GM19452 (cell line): ENCODE measurements around the gene NUP42.
"Not testable (repeated sequence)": the region's sequence is repeated elsewhere in the genome, so short reads cannot be mapped to it uniquely, and the experiment has no call there.

ENCODE experiments used
- ATAC-seq: cut with Tn5 transposase; IDR thresholded peaks from one replicate; pipeline ENCODE4 v1.9.1; 2021; ENCODE audit not compliant: unreplicated experiment

Gene NUP42

GRCh38 chr7:23181684-23182553, at the start of gene NUP42:
Gene NUP42 (plus strand): TSS chr7:23182048. CDS start chr7:23182086, 38 bp downstream.
- ATAC-seq, result peak; percentile 98

- ATAC-seq, result no peak
Measured at GRCh38 chr7:23133797-23134196, 48.1 kb upstream of the NUP42 start.

GRCh38 chr7:23135755-23136154, 46.1 kb upstream of the NUP42 start:
- no peak for ATAC-seq

- no peak for ATAC-seq
Measured at GRCh38 chr7:23136216-23136615, 45.6 kb upstream of the NUP42 start.

GRCh38 chr7:23157679-23158078, 24.2 kb upstream of the NUP42 start:
- no peak for ATAC-seq

GRCh38 chr7:23158546-23158945, 23.3 kb upstream of the NUP42 start:
- no peak for ATAC-seq

- no peak for ATAC-seq
Measured at GRCh38 chr7:23161482-23161881, 20.4 kb upstream of the NUP42 start.

GRCh38 chr7:23164846-23165245, 17.0 kb upstream of the NUP42 start:
- no peak for ATAC-seq

- no peak for ATAC-seq
Measured at GRCh38 chr7:23165316-23165715, 16.5 kb upstream of the NUP42 start.

GRCh38 chr7:23167691-23168090, 14.2 kb upstream of the NUP42 start:
- no peak for ATAC-seq

GRCh38 chr7:23168111-23168885, 13.6 kb upstream of the NUP42 start:
- no peak for ATAC-seq

- ATAC-seq, result no peak
Measured at GRCh38 chr7:23175938-23176337, 5.9 kb upstream of the NUP42 start.

GRCh38 chr7:23183279-23184012, 1.6 kb downstream of the NUP42 start:
- ATAC-seq, result no peak

- no peak for ATAC-seq
Measured at GRCh38 chr7:23184291-23184690, 2.4 kb downstream of the NUP42 start.

- no peak for ATAC-seq
Measured at GRCh38 chr7:23184709-23185359, 3.0 kb downstream of the NUP42 start.

- no peak for ATAC-seq
Measured at GRCh38 chr7:23185980-23186379, 4.1 kb downstream of the NUP42 start.

- ATAC-seq, result no peak
Measured at GRCh38 chr7:23191022-23191421, 9.2 kb downstream of the NUP42 start.

GRCh38 chr7:23193650-23194227, 11.9 kb downstream of the NUP42 start:
- not testable (repeated sequence) for ATAC-seq

- no peak for ATAC-seq
Measured at GRCh38 chr7:23196306-23196705, 14.5 kb downstream of the NUP42 start.

- not testable (repeated sequence) for ATAC-seq
Measured at GRCh38 chr7:23197745-23198144, 15.9 kb downstream of the NUP42 start.

- no peak for ATAC-seq
Measured at GRCh38 chr7:23200331-23200730, 18.5 kb downstream of the NUP42 start.
